SU-DHL-6 (cell line): ENCODE results near the gene TOMM7.

ENCODE experiments used
- H2AFZ ChIP-seq: fragments of 200-600 bp; sonication (generic); 2 replicates; pipeline ENCODE4 v1.6.1; 2014; ENCODE audit warnings: low read depth, mild to moderate bottlenecking, moderate library complexity, mixed read lengths, antibody characterized with exemption, low read length; ENCODE audit not compliant: severe bottlenecking
- H3F3A ChIP-seq: fragments of 200-600 bp; shearing (Covaris generic); 2 replicates; pipeline ENCODE4 v1.6.0; 2016; ENCODE audit warnings: antibody characterized with exemption, mild to moderate bottlenecking; ENCODE audit not compliant: insufficient read depth
- H3K27ac ChIP-seq: fragments of 200-600 bp; sonication (generic); 2 replicates; pipeline ENCODE4 v1.5.1; 2016; ENCODE audit warnings: low read depth, mild to moderate bottlenecking, low read length, moderate library complexity, mixed read lengths
- H3K27me3 ChIP-seq: fragments of 200-600 bp; sonication (generic), shearing (Covaris generic); 2 replicates; pipeline ENCODE4 v1.6.0; 2014; ENCODE audit warnings: mild to moderate bottlenecking, low read length
- H3K36me3 ChIP-seq: fragments of 200-600 bp; sonication (generic); 2 replicates; pipeline ENCODE4 v1.6.1; 2014; ENCODE audit warnings: mild to moderate bottlenecking, low read length, mixed read lengths
- H3K4me2 ChIP-seq: fragments of 300-600, 200-600 bp; shearing (Covaris generic), sonication (generic); 2 replicates; pipeline ENCODE4 v1.6.0; 2014; ENCODE audit warnings: low read length, low read depth, mild to moderate bottlenecking; ENCODE audit not compliant: poor library complexity, severe bottlenecking
- H3K4me3 ChIP-seq: fragments of 200-600 bp; sonication (generic); 2 replicates; pipeline ENCODE4 v1.5.1; 2014; ENCODE audit warnings: antibody characterized with exemption, low read length, mild to moderate bottlenecking, mixed read lengths; ENCODE audit not compliant: insufficient read depth, poor library complexity, severe bottlenecking
- H3K79me2 ChIP-seq: fragments of 200-600 bp; sonication (generic); 2 replicates; pipeline ENCODE4 v1.6.1; 2014; ENCODE audit warnings: mild to moderate bottlenecking, low read length, moderate library complexity; ENCODE audit not compliant: insufficient read depth
- H3K9ac ChIP-seq: fragments of 200-600 bp; sonication (generic); 2 replicates; pipeline ENCODE4 v1.7.0; 2014; ENCODE audit warnings: mild to moderate bottlenecking, low read length
- H3K9me2 ChIP-seq: fragments of 200-600 bp; sonication (generic); replicated peaks from 2 replicates; pipeline ENCODE4 v1.6.1; 2014; ENCODE audit warnings: low read length; ENCODE audit not compliant: insufficient read depth
- H3K9me3 ChIP-seq: fragments of 200-600 bp; sonication (generic); 2 replicates; pipeline ENCODE4 v1.6.1; 2014; ENCODE audit warnings: low read length, mixed read lengths; ENCODE audit not compliant: insufficient read depth
- H4K20me1 ChIP-seq: fragments of 200-600 bp; sonication (generic); 2 replicates; pipeline ENCODE4 v1.6.1; 2014; ENCODE audit warnings: low read depth, mild to moderate bottlenecking, antibody characterized with exemption, low read length, moderate library complexity, mixed read lengths
- CTCF ChIP-seq: fragments of 200-600 bp; sonication (generic); IDR thresholded peaks from one replicate; pipeline ENCODE4 v1.5.1; 2017; ENCODE audit warnings: antibody characterized with exemption, mild to moderate bottlenecking, low read length, moderate library complexity; ENCODE audit not compliant: insufficient read depth, poor library complexity, severe bottlenecking
- EZH2phosphoT487 ChIP-seq: fragments of 200-600 bp; sonication (generic), shearing (Covaris generic); conservative IDR thresholded peaks from 2 replicates; pipeline ENCODE4 v1.6.1; 2018; ENCODE audit warnings: mild to moderate bottlenecking, antibody characterized with exemption, low read length, moderate library complexity, mixed read lengths

TOMM7 gene

GRCh38 chr7:22776964-22777363 is 45.7 kb downstream of the TOMM7 start:
- no peak overlapping the region for H3K9ac ChIP-seq
- H3K27me3 ChIP-seq: no peaks in the 10 kb centered on the region
- H2AFZ ChIP-seq: no peak overlapping the region
- H3K9me3 ChIP-seq: no peaks in the 10 kb centered on the region
- no peaks in the 10 kb centered on the region for H3F3A ChIP-seq
- no peaks in the 10 kb centered on the region for H3K36me3 ChIP-seq
- H3K79me2 ChIP-seq: no peaks in the 10 kb centered on the region
- H4K20me1 ChIP-seq: no peaks in the 10 kb centered on the region
- H3K4me2 ChIP-seq: no peak overlapping the region
- no peak overlapping the region for H3K27ac ChIP-seq
- H3K4me3 ChIP-seq: no peak overlapping the region
- H3K9me2 ChIP-seq: no peaks in the 10 kb centered on the region
- no peak for TF ChIP-seq CTCF
- TF ChIP-seq EZH2phosphoT487: no peak

DNA sequence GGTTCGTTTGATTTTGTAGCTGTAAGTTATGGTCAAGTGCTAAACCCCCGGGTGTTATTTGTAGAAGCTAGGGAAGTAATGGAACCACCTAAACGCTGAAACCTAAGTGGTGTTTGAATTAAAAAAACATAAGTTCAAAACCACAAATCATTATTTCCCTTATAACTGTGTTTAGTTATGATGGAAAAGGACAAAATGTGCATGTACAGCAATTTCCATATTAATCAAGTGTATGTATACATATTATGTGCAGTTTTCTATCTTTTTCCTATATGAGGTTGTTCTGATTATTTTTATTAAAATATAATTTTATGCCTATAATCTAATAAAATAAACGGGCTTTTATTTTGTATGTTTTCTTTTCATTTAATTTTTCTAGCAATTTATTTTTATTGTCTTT is 49.8 kb downstream of the TOMM7 start:
- Histone ChIP-seq H3K27me3 (no peaks in the 10 kb centered on the region), H3F3A (no peaks in the 10 kb centered on the region), H3K27ac (no peak overlapping the region), H3K4me2 (no peak overlapping the region), H4K20me1 (no peaks in the 10 kb centered on the region), H3K4me3 (no peak overlapping the region), H3K9me3 (no peaks in the 10 kb centered on the region), H2AFZ (no peak overlapping the region), H3K36me3 (no peaks in the 10 kb centered on the region), H3K9ac (no peak overlapping the region), H3K79me2 (no peaks in the 10 kb centered on the region), H3K9me2 (no peaks in the 10 kb centered on the region)
- no peak for TF ChIP-seq CTCF
- no peak for TF ChIP-seq EZH2phosphoT487

DNA sequence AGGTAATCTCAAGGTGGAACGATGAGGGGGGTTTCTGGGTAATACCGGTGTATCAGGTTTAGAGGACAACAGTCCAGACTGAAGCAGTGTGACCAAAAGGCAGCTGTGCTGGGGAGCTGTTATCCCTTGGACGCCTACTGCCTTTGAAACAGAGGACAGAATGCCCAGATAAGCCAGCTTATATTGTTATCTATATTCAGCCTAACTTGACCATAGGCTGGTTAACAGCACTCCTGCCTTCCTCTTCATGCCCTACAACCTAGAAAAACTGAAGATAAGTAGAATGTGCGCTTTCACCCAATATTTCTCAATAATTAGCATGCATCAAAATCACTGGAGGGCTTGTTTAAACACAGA is 50.8 kb downstream of the TOMM7 start:
- H3K27me3 ChIP-seq: no peaks in the 10 kb centered on the region
- H3K27ac ChIP-seq: no peak overlapping the region
- TF ChIP-seq EZH2phosphoT487: no peak
- TF ChIP-seq CTCF: no peak
- H3K36me3 ChIP-seq: no peaks in the 10 kb centered on the region
- H3K4me2 ChIP-seq: no peak overlapping the region
- H3K9me3 ChIP-seq: no peaks in the 10 kb centered on the region
- no peak overlapping the region for H3K9ac ChIP-seq
- H3K4me3 ChIP-seq: no peak overlapping the region
- no peaks in the 10 kb centered on the region for H3K79me2 ChIP-seq
- H3F3A ChIP-seq: no peaks in the 10 kb centered on the region
- H4K20me1 ChIP-seq: no peaks in the 10 kb centered on the region
- no peaks in the 10 kb centered on the region for H3K9me2 ChIP-seq
- no peak overlapping the region for H2AFZ ChIP-seq
